ENCODE data around the gene SESTD1.

Gene SESTD1

DNA sequence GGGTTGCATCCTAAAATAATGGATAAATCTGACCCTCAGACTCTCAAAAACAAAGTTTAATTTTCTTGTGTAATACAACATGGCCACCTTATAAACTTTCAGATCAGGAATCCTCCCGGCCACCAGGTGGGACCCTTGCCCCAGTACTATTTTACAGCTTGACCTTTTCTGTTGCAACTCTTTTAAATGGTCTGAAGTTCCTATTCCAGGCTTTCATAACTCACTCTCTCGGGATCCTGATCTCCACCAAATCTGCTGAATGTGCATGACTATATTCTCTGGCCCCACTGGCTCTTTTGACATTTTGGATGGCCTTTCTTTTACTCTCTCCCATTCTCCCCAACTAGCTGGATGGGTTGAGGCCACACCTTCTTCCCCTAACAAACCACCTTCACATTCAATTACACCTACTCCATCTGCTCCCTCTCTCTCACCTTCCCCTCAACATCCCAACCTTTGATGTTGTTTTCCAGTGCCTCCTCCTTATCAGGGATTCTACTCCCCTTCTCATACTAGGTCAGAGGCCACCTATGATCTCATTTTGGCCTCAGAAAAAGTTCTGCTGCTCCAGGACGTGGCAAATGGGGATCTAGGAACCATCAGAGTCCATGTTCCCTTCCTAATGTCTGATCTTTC, 70.8 kb downstream of the SESTD1 start:
- TF ChIP-seq, protein P1, sequence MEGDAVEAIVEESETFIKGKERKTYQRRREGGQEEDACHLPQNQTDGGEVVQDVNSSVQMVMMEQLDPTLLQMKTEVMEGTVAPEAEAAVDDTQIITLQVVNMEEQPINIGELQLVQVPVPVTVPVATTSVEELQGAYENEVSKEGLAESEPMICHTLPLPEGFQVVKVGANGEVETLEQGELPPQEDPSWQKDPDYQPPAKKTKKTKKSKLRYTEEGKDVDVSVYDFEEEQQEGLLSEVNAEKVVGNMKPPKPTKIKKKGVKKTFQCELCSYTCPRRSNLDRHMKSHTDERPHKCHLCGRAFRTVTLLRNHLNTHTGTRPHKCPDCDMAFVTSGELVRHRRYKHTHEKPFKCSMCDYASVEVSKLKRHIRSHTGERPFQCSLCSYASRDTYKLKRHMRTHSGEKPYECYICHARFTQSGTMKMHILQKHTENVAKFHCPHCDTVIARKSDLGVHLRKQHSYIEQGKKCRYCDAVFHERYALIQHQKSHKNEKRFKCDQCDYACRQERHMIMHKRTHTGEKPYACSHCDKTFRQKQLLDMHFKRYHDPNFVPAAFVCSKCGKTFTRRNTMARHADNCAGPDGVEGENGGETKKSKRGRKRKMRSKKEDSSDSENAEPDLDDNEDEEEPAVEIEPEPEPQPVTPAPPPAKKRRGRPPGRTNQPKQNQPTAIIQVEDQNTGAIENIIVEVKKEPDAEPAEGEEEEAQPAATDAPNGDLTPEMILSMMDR (IDR thresholded peaks at IDR 0.05; ENCODE audit: control insufficient read depth, extremely low read depth, insufficient read depth): no peak
- H3K4me3 ChIP-seq (ENCODE audit: low read depth, low read length): no peak overlapping the region
- no peak for DNase-seq (ENCODE audit: low read depth)

DNA sequence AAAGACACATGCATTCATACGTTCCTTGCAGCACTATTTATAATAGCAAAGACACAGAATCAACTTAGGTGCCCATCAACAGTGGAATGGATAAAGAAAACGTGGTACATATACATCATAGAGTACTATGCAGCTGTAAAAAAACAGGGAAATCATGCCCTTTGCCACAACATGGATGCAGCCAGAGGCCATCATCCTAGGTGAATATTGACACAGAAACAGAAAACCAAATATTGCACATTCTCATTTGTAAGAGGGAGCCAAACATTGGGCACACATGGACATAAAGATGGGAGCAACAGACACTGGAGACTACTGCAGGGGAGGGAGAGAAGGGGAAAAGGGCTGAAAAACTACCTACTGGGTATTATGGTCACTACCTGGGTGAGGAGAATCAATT, 73.5 kb downstream of the SESTD1 start:
- no peak overlapping the region for H3K4me3 ChIP-seq (ENCODE audit: low read depth, low read length)
- DNase-seq (ENCODE audit: low read depth): no peak
- TF ChIP-seq, protein P1 (IDR thresholded peaks at IDR 0.05; ENCODE audit: control insufficient read depth, extremely low read depth, insufficient read depth): no peak

DNA sequence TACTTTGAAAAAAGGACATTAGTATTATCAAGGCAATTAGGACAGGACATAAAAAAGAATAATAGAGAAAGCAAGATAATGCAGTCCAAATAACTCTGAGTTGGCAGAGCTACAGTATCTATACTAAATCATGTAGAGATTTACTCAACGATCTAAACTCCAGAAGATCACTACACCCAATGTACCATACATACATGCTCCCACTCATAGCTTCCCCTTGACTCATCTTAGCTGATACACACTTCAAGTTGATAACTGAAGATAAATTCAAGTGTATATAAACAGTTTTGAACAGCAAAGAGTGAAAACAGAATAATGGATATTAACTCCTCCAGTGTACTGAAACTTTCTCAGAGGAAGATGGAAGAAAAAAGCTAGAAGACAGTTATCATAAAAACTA, 78.5 kb downstream of the SESTD1 start:
- no peak overlapping the region for H3K4me3 ChIP-seq (ENCODE audit: low read depth, low read length)
- DNase-seq (ENCODE audit: low read depth): no peak
- TF ChIP-seq, protein P1 (IDR thresholded peaks at IDR 0.05; ENCODE audit: control insufficient read depth, extremely low read depth, insufficient read depth): no peak

DNA sequence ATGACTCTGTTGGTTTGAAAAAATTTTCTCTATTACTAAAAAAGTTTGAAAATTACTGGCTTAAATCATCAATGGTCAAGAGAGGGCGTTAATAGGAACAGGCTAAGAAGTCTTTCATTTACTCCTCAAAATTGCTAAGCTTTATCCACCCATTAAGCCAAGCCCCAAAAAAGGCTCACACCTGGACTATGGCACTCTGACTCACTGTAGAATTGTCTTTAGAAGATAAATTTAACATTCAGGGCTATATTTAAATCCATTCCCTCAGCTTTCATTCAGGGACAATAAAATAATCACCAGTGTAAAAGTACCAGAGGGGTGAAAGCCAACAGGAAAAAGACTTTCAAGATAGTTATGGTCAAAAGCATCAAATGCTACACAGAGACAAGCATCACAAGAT, 80.0 kb downstream of the SESTD1 start:
- H3K4me3 ChIP-seq (ENCODE audit: low read depth, low read length): no peak overlapping the region
- DNase-seq (ENCODE audit: low read depth): no peak
- TF ChIP-seq, protein P1 (IDR thresholded peaks at IDR 0.05; ENCODE audit: control insufficient read depth, extremely low read depth, insufficient read depth): no peak

DNA sequence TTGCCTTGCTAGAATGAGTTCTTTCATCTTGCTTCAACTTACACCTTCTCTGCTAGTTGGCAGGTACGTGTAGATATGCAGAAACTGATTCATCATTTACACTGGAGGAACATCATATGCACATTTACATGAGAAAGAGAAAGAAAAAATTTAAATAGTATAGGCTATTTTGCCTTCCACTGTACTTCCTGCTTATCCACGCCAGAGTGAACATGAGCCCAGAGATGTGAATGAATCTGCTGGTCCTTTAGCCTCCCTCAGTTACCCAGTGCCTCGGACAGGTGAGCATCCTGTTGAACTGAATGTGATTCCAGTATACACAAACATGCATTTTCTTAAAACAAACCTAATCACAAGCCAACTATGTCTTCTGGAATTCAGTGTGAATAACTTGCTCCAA, 83.6 kb downstream of the SESTD1 start:
- TF ChIP-seq, protein P1 (IDR thresholded peaks at IDR 0.05; ENCODE audit: control insufficient read depth, extremely low read depth, insufficient read depth): no peak
- H3K4me3 ChIP-seq (ENCODE audit: low read depth, low read length): no peak overlapping the region
- DNase-seq (ENCODE audit: low read depth): no peak

DNA sequence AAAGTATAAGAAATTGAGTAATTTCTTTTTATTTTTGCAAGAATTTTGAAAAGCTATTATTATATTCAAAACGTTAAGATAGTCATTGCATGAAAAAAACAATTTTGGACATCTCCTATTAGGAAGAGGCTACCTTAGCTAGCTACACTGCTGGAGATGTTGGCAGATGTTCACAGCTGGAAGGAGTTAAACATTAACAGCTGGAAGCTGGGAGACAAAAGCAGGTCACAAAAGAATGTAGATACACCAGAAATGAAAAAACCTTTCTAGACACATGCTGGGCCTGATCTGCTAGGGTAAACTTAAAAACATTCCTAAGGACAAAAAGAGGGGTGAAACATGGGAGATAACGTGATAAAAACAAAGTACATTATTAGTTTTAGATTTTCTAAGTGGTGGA, 84.4 kb downstream of the SESTD1 start:
- no peak for DNase-seq (ENCODE audit: low read depth)
- no peak overlapping the region for H3K4me3 ChIP-seq (ENCODE audit: low read depth, low read length)
- TF ChIP-seq, protein P1 (IDR thresholded peaks at IDR 0.05; ENCODE audit: control insufficient read depth, extremely low read depth, insufficient read depth): no peak

DNA sequence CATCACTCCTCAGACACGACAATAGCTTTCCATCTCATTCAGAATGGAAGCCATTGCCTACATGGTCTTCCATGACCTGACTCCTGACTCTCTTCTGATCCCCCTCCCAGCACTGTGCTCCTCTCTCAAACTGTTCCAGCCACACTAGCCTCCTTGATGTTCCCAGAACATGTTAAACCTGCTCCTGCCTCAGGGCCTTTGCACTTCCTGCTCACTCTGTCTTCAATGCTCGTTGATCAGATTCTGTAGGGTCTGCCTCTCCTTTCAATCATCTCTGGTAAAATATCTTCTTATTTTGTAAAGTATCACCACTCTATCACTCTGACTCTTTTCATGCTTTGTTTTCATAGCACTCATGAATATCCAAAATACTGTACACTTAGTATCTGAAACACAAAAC, 84.9 kb downstream of the SESTD1 start:
- H3K4me3 ChIP-seq (ENCODE audit: low read depth, low read length): no peak overlapping the region
- TF ChIP-seq, protein P1 (IDR thresholded peaks at IDR 0.05; ENCODE audit: control insufficient read depth, extremely low read depth, insufficient read depth): no peak
- no peak for DNase-seq (ENCODE audit: low read depth)
